WI38 (cell line): Measurements from ENCODE around the gene SLC4A5.
"Not testable (repeated sequence)": the region's sequence is repeated elsewhere in the genome, so short reads cannot be mapped to it uniquely, and the experiment has no call there.

Experiments used
- H3K4me3 ChIP-seq: 2 replicates; pipeline ENCODE4 v1.5.1; 2011; ENCODE audit warnings: low read depth, mild to moderate bottlenecking, control low read depth, low read length
- CTCF ChIP-seq: IDR thresholded peaks from 2 replicates; pipeline ENCODE4 v1.5.1; 2012; ENCODE audit warnings: low read depth, mild to moderate bottlenecking, control low read depth, low read length

SLC4A5 gene

GRCh38 chr2:74216642-74217041, 126.6 kb downstream of the SLC4A5 start:
- no peak for TF ChIP-seq CTCF
- H3K4me3 ChIP-seq: no peak overlapping the region

GRCh38 chr2:74215771-74216170, 127.4 kb downstream of the SLC4A5 start:
- H3K4me3 ChIP-seq: not testable (repeated sequence)

GRCh38 chr2:74212702-74213410, 130.4 kb downstream of the SLC4A5 start:
- no peak overlapping the region for H3K4me3 ChIP-seq
- no peak for TF ChIP-seq CTCF

- H3K4me3 ChIP-seq: no peak overlapping the region
- no peak for TF ChIP-seq CTCF
Measured at GRCh38 chr2:74206180-74206688, 137.0 kb downstream of the SLC4A5 start.

- no peak overlapping the region for H3K4me3 ChIP-seq
- no peak for TF ChIP-seq CTCF
Measured at GRCh38 chr2:74205596-74205995, 137.6 kb downstream of the SLC4A5 start.

- H3K4me3 ChIP-seq: no peak overlapping the region
- no peak for TF ChIP-seq CTCF
Measured at GRCh38 chr2:74205113-74205512, 138.1 kb downstream of the SLC4A5 start.

- H3K4me3 ChIP-seq: no peak overlapping the region
- no peak for TF ChIP-seq CTCF
Measured at GRCh38 chr2:74204436-74204835, 138.8 kb downstream of the SLC4A5 start.

- no peak overlapping the region for H3K4me3 ChIP-seq
Measured at GRCh38 chr2:74201596-74201995, 141.6 kb downstream of the SLC4A5 start.

More at GRCh38 chr2:74201596-74201995, 141.6 kb downstream of the SLC4A5 start:
- no peak for TF ChIP-seq CTCF
